Kidney epithelial cell (primary cell): ENCODE measurements around the gene CWF19L1. TPM values are rescaled to one million over a fixed set of nuclear protein-coding genes. Genes with fewer than 3 reads are reported as not detected.
"Not testable (repeated sequence)": the region's sequence is repeated elsewhere in the genome, so short reads cannot be mapped to it uniquely, and the experiment has no call there.

Experiments
- DNase-seq: peaks from one replicate; pipeline ENCODE4 v3.0.0-alpha.2; 2010; ENCODE audit warnings: low read depth
- H3K27me3 ChIP-seq: 2 replicates; pipeline ENCODE4 v1.6.0; 2011; ENCODE audit warnings: low read length; ENCODE audit not compliant: control insufficient read depth, insufficient read depth
- H3K36me3 ChIP-seq: 2 replicates; pipeline ENCODE4 v1.5.1; 2011; ENCODE audit warnings: low read length; ENCODE audit not compliant: control insufficient read depth, insufficient read depth
- H3K4me3 ChIP-seq: 2 replicates; pipeline ENCODE4 v1.5.1; 2011; ENCODE audit warnings: low read depth, mild to moderate bottlenecking, control low read depth, low read length
- total RNA-seq: library from RNA; depleted of rRNA; stranded (reverse); fragments of >200 nt; gene quantifications from 2 replicates; pipeline ENCODE4 v1.2.3, GENCODE V29; 2015
- TF ChIP-seq, protein P1 (sequence below): IDR thresholded peaks from 2 replicates; pipeline ENCODE4 v1.5.1; 2011; ENCODE audit warnings: mild to moderate bottlenecking, moderate library complexity, low read length, control low read depth, inconsistent platforms; ENCODE audit not compliant: insufficient read depth, poor library complexity, severe bottlenecking

Gene CWF19L1
- total RNA-seq, 1 donor from 2014 or later: 28.0 TPM

DNA sequence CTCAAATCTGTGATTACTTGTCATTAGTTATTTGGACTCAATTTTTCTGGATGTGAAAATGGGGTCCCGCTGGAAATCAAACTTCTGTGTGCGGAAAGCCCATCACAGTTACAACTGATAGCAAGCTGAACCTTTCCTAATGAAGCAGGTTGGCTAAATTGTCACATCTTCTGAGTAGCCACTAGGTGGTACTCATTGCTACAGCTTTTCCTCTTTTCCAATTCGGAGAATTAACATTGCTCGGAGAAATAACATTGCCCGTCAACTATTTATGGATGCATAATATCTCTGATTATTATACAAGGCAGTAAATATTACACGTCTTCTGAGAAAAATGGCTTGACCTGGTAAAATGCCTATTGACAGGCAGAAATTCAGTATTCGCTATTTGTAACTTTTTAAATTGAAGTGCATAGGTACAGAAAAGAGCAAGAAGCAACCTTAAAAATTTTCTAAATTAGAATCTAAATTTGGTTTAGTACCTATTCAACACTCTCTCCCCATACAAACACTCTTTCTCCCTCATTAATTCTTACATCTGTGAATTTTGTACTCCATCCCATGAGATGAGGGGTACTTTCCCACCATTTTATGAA, 36.4 kb upstream of the CWF19L1 start:
- Histone ChIP-seq H3K4me3 (no peak overlapping the region), H3K27me3 (peaks cover 6% of the 10 kb centered on the region), H3K36me3 (no peaks in the 10 kb centered on the region)
- TF ChIP-seq, protein P1, sequence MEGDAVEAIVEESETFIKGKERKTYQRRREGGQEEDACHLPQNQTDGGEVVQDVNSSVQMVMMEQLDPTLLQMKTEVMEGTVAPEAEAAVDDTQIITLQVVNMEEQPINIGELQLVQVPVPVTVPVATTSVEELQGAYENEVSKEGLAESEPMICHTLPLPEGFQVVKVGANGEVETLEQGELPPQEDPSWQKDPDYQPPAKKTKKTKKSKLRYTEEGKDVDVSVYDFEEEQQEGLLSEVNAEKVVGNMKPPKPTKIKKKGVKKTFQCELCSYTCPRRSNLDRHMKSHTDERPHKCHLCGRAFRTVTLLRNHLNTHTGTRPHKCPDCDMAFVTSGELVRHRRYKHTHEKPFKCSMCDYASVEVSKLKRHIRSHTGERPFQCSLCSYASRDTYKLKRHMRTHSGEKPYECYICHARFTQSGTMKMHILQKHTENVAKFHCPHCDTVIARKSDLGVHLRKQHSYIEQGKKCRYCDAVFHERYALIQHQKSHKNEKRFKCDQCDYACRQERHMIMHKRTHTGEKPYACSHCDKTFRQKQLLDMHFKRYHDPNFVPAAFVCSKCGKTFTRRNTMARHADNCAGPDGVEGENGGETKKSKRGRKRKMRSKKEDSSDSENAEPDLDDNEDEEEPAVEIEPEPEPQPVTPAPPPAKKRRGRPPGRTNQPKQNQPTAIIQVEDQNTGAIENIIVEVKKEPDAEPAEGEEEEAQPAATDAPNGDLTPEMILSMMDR: peak; percentile 67
- peak; percentile 4 for DNase-seq

- H3K27me3 ChIP-seq: peaks cover 15% of the 10 kb centered on the region
- DNase-seq, H3K36me3 ChIP-seq, H3K4me3 ChIP-seq: not testable (repeated sequence)
Measured at GRCh38 chr10:100301123-100301522, 33.7 kb upstream of the CWF19L1 start.

GRCh38 chr10:100297242-100297641, 29.8 kb upstream of the CWF19L1 start:
- TF ChIP-seq, protein P1: no peak
- Histone ChIP-seq H3K27me3 (peaks cover 25% of the 10 kb centered on the region), H3K4me3 (no peak overlapping the region), H3K36me3 (no peaks in the 10 kb centered on the region)
- no peak for DNase-seq

- TF ChIP-seq, protein P1: no peak
- peaks cover 23% of the 10 kb centered on the region for H3K27me3 ChIP-seq
- H3K4me3 ChIP-seq: no peak overlapping the region
- no peaks in the 10 kb centered on the region for H3K36me3 ChIP-seq
- DNase-seq: no peak
Measured at GRCh38 chr10:100293066-100293465, 25.6 kb upstream of the CWF19L1 start.

GRCh38 chr10:100292300-100292699, 24.9 kb upstream of the CWF19L1 start:
- H3K4me3 ChIP-seq, DNase-seq, H3K36me3 ChIP-seq: not testable (repeated sequence)
- peaks cover 21% of the 10 kb centered on the region for H3K27me3 ChIP-seq

- Histone ChIP-seq H3K4me3 (no peak overlapping the region), H3K27me3 (peaks cover 16% of the 10 kb centered on the region), H3K36me3 (no peaks in the 10 kb centered on the region)
- TF ChIP-seq, protein P1: no peak
- DNase-seq: no peak
Measured at GRCh38 chr10:100291356-100291755, 23.9 kb upstream of the CWF19L1 start.

DNA sequence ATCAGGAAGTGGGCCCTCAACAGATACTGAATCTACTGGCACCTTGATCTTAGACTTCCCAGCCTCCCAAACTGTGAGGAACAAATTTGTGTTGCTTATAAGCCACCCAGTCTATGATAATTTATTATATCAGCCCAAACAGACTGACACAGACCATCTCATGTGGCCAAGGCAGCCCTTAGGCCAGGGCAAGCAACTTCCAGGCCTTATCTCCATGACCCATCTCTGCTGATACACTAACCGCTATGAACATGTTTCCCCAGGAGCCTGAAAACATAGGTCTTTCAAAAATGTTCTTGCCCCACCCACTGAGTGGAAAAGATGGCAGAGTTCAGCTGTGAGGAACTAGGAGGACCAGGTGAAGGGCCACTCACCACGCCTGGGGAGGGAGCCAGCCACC, 22.2 kb upstream of the CWF19L1 start:
- H3K36me3 ChIP-seq: no peaks in the 10 kb centered on the region
- H3K27me3 ChIP-seq: peaks cover 13% of the 10 kb centered on the region
- H3K4me3 ChIP-seq: no peak overlapping the region
- TF ChIP-seq, protein P1: no peak
- no peak for DNase-seq
